Activated CD4-positive, alpha-beta T cell treated with anti-CD3 and anti-CD28 coated beads, Interleukin-2, amount 50 U/mL, for 16 hours (primary cell): ENCODE measurements around the gene GRIK1.
A peak's percentile ranks its signal among the peaks of the same experiment; 100 is the strongest.

Source experiments
- DNase-seq: peaks from one replicate; pipeline ENCODE4 v3.0.0-alpha.2; 2020

The GRIK1 gene

DNA sequence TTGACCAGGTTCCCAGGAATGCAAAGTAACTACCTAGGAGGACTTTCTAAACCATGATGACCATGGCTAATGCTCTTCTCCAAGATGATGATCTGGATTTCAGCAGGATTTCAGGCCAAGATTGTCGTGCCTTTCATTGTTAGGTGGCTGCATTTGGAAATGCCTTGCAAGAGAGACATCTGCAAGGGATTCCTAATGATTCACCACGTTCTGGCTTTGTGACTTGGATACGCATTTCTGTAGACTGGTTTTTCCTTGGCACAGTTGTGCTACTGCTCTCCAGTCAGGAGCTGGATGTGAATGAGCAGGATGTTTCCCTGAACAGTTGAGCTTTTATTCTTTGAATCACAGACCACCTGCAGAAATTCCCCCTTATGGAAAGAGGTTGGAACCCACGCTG, 428.7 kb downstream of the GRIK1 start:
- no peak for DNase-seq

DNA sequence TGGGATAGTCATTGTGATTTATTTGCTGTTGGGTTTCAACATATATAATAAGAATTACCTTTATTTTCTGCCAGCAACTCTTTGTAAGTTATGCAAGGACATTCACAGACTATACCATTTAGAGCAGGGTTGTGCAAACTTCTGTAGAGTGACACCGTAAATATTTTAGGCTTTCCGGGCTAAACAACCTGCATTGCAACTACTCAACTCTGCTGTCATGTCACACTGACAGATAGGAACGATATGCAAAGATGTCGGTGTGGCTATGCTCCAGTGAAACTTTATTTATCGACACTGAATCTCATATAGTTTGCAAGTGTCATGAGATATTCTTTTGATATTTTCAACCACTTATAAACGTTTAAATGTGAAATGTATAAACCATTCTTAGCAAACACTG, 430.7 kb downstream of the GRIK1 start:
- DNase-seq, result no peak

DNA sequence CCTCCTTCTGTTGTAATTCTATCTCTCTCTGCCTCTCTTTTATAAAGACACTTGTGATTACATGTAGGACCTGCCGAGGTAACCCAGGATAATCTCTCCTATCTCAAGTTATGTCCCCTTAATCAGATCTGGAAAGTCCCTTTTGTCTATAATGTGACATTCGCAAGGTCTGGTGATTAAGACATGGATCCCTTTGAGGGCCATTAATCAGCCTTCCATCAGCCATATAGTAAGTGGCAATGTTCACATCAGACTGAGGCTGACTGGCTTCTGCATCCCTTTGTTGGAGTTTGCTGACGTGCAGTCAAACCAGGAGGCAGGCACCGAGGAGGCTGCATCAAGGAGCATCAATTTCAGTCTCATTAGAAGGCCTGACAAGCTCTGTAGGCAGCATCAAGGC, 431.5 kb downstream of the GRIK1 start:
- no peak for DNase-seq

DNA sequence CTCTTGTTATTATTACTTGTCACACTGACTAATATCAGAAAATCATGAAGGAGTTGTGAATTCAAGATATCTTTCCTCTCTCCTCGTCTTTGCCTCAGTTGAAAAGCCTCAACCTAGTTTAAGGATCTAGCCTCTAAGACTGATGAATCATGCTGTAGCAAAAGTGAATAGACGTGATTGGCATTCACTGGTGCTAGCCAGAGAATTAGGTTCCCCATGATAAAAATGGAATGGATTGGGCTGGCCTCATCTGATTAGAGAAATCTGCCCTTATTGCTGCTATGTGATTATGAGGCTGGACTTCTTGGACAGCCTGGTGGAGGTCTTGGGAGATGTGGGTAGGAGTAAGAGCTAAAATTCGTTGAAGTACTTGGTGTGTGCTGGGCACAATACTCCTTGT, 432.8 kb downstream of the GRIK1 start:
- DNase-seq, result peak; percentile 35

GRCh38 chr21:29506214-29506613, 433.6 kb downstream of the GRIK1 start:
- DNase-seq, result no peak

DNA sequence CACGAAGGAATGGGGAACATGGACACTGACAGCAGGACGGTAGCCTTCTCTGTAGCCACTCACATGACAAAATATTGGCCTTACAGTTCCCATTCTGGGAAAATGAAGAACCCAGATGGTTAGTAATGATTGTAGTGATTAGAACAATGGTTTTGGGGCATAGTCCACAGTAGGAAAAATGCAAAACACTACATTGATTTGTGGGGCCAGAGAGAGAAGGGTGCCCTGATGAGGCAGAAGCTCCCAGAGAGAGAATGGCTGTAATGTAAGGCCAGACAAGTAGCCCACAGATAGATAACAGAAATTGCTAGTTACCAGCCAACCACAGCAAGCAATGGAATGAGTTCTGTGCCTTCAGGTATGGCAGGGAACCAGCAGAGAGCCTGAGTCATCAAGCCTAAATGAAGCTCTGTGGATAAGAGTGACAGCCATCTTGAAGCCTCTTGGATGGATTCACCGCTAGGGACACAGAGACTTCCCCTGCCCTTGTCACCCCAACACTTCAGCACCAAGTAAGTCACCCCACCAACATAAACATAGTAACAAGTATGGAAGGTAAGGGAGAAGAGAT, 435.0 kb downstream of the GRIK1 start:
- DNase-seq, result no peak

- DNase-seq, result no peak
These were observed 438.3 kb downstream of the GRIK1 start for GRCh38 chr21:29501451-29501850.

DNA sequence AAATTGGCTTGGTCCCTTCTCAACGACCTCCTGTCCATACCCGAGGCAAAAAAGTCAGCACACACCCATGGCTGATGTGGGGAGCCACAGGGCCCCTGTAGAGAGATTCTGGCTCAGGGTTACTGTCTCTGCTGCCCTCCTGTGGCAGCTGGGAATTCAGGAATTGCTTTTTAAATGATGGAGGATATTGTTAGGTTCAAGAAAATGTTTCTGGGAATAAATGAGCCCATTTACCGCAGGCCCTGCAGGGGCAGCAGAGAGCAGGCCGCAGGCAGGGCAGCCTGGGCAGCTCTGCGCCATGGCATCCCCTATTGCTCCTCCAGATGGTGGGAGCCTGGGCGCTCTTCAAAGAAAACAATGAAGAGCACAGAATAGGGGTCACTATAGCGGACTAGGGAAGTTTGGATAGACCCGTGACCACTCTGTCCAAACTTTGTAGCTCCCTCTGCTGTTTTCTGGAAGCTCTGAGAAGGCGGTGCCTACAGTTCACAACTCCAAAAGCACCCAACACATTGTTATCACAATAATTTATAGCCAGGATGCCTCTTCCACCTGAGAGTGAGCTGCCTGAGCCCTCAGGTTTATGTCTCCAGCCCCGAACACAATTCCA, 440.0 kb downstream of the GRIK1 start:
- no peak for DNase-seq

DNA sequence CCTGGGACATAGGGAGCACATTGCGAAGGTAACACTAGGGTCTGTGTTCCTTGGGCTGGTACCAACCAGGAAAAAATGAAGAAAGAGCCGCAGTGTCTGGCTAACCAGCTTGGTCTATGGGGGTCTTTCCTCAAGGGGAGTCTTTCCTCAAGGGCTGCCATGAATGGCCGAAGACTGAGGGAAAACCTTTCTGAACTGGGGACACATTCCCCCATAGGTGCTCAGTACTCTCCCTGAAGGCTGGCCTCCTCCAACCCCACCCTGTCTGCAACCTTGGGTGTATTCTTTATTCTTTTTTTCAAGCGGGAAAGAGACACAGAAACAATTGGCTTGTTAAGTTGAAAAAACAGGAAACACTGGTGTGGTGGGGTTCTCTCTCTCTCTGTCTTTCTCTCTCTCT, 440.6 kb downstream of the GRIK1 start:
- no peak for DNase-seq

- DNase-seq, result no peak
These were observed 443.5 kb downstream of the GRIK1 start for GRCh38 chr21:29496337-29496736.

GRCh38 chr21:29490016-29490415, 449.8 kb downstream of the GRIK1 start:
- DNase-seq, result no peak

DNA sequence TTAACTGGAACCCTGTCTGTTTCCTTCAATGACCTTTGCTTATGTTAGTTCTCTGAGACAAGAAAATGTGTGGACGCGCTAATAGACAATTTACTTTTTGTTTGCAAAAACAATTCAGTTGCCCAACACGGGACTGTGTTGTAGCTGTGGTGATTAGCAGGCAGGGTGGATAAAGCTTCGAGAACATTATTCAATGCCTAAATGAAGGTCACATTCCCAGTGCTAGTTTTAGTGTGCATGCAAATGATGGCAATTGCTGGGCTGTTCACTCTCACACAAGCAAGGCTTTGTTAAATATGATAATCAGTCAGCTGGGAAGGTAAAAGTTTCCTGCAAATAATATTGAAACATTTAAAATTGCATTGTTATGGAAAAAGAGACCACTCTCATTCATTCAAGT, 452.6 kb downstream of the GRIK1 start:
- no peak for DNase-seq
